ENCODE results near the gene UBLCP1. TPM values are rescaled to one million over a fixed set of nuclear protein-coding genes. Genes with fewer than 3 reads are reported as not detected.

The UBLCP1 gene
- total and polyA plus RNA-seq, 2 of the 13 experiments (the other 11 are each of a cell fraction or from before 2014, with no cell fraction given): 6.5 to 12.6 TPM

DNA sequence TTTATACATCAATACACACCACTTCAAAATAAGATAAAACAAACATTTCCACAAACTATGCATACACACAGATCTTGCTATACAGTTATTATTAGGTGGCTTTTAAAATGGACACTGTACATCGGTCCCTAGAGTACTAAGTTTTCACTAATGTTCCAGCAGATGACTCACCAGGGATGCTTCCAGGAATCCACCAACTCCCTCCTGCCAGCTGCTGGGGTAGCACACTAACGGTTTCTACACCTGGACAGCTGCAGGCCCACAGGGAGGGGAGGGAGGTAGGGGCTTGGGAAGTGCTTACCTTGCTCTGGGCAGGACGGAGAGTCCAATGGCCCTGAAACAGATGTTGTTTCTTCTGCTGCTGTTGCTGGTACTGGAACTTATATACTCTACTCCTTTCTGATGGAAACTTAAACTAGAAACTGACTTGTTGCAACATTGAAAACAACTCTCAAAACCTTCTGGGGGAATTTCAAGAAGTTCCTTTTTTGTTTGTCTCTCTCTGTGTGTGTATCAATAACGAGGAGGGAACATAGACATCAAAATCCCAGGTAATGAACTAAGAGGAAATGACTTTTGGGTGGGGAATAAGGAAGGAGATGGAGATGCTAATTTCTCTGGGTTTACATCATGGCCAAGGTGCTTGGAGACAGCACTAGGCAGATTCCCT, 67.2 kb downstream of the UBLCP1 start, which contains the start of gene IL12B:
Gene IL12B, minus strand, starts transcription at position 357 of the 670 bp plus-strand sequence. CDS start 3,705 bp downstream, outside the sequence.
- CTCF ChIA-PET (ENCODE audit: low intra/inter-chr PET ratio, low total read pairs): no interaction called here
- Histone ChIP-seq H3K4me1 (ENCODE audit: insufficient read depth, low read length) (0 out of 2 replicates have a peak, but pooled peaks cover 4% of the 10 kb centered on the region), H4K20me1 (ENCODE audit: insufficient read depth, low read length) (no peaks in the 10 kb centered on the region), H3K27ac (ENCODE audit: extremely low read length, insufficient read depth, low read length) (no peak within 1 kb of the TSS), H3K9me3 (ENCODE audit: low read length) (no peaks in the 10 kb centered on the region), H3K36me3 (replicated peaks in 1 of 2; ENCODE audit: control insufficient read depth in 1 of 2, insufficient read depth in 2 of 2, low read length in 2 of 2) (no peaks in the 10 kb centered on the region), H3K4me3 (replicated peaks in 1 of 3; ENCODE audit: insufficient read depth in 1 of 3, low read depth in 2 of 3, low read length in 3 of 3) (peak within 1 kb of the TSS; percentile 14 to 57 (median 36); a peak in 2 of 6 replicates), H2AFZ (ENCODE audit: low read length) (no peak within 1 kb of the TSS), H3K9ac (ENCODE audit: insufficient read depth, low read depth, low read length) (no peak within 1 kb of the TSS), H3K27me3 (ENCODE audit: control insufficient read depth in 1 of 2, insufficient read depth in 2 of 2, low read length in 2 of 2) (peaks cover 0 to 12% of the 10 kb centered on the region in 2 experiments; a peak in 2 of 5 replicates), H3K4me2 (ENCODE audit: low read depth, low read length) (peak within 1 kb of the TSS; percentile 67), H3K79me2 (ENCODE audit: insufficient read depth, low read length) (no peaks in the 10 kb centered on the region)
- no peak for ATAC-seq
- in situ Hi-C loops (cut with HindIII; ENCODE audit: extremely low pct_ligation_motif_present, low pct_unique_long_range_greater_than_20kb) (no loop called here), intact Hi-C loops (cut with micrococcal nuclease; ENCODE audit: unreplicated experiment) (loop anchor here (5.0 kb wide), 1 partner anchor 332 kb away; no protein-coding TSS in a partner anchor)
- no peak for DNase-seq (ENCODE audit: low spot score)
- POLR2A ChIA-PET: no interaction called here
- WGBS (ENCODE audit: low lambda C conversion rate): 5% methylated on average over 4 of the region's 4 CpGs
- no TSS peak for BruUV-seq (replicated peaks)
- FAIRE-seq: no peak
- TF ChIP-seq, protein P1, sequence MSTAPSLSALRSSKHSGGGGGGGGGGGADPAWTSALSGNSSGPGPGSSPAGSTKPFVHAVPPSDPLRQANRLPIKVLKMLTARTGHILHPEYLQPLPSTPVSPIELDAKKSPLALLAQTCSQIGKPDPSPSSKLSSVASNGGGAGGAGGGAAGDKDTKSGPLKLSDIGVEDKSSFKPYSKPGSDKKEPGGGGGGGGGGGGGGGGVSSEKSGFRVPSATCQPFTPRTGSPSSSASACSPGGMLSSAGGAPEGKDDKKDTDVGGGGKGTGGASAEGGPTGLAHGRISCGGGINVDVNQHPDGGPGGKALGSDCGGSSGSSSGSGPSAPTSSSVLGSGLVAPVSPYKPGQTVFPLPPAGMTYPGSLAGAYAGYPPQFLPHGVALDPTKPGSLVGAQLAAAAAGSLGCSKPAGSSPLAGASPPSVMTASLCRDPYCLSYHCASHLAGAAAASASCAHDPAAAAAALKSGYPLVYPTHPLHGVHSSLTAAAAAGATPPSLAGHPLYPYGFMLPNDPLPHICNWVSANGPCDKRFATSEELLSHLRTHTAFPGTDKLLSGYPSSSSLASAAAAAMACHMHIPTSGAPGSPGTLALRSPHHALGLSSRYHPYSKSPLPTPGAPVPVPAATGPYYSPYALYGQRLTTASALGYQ (CRISPR knock-in tag; IDR thresholded peaks at IDR 0.05): no peak
- no peak for TF ChIP-seq CAMTA2 (CRISPR knock-in tag; IDR thresholded peaks at IDR 0.05; ENCODE audit: borderline replicate concordance)
- TF ChIP-seq, protein P2, sequence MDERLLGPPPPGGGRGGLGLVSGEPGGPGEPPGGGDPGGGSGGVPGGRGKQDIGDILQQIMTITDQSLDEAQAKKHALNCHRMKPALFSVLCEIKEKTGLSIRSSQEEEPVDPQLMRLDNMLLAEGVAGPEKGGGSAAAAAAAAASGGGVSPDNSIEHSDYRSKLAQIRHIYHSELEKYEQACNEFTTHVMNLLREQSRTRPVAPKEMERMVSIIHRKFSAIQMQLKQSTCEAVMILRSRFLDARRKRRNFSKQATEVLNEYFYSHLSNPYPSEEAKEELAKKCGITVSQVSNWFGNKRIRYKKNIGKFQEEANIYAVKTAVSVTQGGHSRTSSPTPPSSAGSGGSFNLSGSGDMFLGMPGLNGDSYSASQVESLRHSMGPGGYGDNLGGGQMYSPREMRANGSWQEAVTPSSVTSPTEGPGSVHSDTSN (CRISPR knock-in tag; IDR thresholded peaks at IDR 0.05): no peak
